Middle frontal gyrus (tissue), 1 donor: ENCODE data around the gene PIGA.
A peak's percentile ranks its signal among the peaks of the same experiment; 100 is the strongest.

Experiments
- DNase-seq: peaks from one replicate; pipeline ENCODE4 v3.0.0-alpha.2; 2015; ENCODE audit warnings: low spot score; ENCODE audit errors: extremely low spot score

Gene PIGA

GRCh38 chrX:15335135-15336022 is at the start of gene PIGA:
Gene PIGA (minus strand): TSS chrX:15335523. CDS start chrX:15331930, 3,593 bp downstream.
- DNase-seq: peak; percentile 87

- no peak for DNase-seq
Measured at GRCh38 chrX:15384304-15384703, 49.0 kb upstream of the PIGA start, which contains the start of gene VEGFD. Gene VEGFD (minus strand): TSS chrX:15384413. CDS start chrX:15383946, 467 bp downstream.

DNA sequence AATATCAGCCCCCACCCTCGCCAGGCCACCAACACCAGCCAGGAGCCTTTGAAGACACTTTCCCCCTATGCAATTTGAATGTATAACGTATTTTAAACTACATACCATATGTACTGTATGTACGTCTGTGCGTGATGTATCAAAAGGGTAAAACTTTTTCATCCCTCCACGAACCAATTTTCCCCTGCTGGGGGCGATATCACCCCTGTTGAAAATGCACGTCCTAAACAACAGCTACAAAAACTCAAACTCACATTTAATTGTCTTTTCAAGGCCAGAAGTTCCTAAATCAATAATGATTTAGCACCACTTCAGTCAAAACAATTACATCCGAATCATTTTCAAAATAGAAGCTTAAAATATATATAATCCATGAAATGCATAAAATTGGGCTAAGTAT is 47.5 kb upstream of the PIGA start:
- no peak for DNase-seq

DNA sequence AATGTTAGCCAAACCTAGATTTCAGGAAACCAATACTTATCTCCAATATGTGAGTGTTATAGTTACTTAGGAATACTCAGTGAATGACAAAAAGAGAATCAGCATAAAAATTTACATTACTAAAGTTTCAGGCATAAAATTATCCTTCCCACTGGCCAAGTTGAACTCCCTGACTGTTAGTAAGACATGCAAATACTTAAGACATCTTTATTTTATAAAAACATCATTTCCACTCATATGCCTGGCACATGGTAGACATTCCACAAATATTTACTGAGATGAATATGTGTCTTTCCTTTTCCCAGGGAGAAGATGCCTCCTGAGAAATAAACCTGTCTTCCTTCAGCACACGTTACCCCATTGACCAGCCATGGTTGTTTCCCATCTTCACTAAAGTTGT is 41.6 kb upstream of the PIGA start:
- DNase-seq: no peak

DNA sequence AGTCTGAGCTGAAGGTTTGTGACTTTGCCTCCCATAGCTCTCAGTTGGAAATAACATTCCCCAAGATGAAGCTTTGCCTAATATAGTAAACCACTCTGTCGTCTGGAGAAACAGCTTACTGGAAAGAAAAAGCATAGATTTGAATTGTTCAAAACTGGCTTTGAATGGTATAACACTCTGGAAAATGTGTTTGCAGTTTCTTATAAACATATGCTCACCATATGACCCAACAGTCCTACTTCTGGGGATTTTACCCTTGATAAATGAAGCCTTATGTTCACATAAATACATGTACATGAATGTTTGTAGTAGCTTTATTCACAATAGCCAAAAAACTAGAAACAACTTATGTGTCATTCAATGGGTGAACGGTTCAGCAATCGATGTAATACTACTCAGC is 38.7 kb upstream of the PIGA start:
- DNase-seq: no peak

- no peak for DNase-seq
Measured at GRCh38 chrX:15366506-15367352, 31.4 kb upstream of the PIGA start.

GRCh38 chrX:15359701-15360100 is 24.4 kb upstream of the PIGA start:
- DNase-seq: no peak

DNA sequence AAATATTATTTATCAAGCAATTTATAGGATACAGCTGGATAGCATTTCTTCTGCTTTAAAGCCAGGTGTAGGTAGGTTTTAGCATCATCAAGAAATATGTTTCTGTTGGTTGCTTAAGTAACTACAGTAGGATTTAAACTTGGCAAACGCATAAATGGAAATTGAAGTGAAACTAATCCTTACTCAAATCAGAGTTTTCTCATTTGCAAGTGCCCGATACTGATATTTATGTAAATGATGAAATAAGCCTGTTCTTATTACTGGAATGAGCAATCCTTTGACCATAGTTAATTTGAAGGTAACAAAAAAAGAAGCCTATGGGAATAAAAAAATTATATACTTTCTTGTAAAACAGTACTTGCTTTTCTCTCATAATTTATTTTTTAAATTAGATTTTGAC is 23.2 kb upstream of the PIGA start:
- DNase-seq: no peak

DNA sequence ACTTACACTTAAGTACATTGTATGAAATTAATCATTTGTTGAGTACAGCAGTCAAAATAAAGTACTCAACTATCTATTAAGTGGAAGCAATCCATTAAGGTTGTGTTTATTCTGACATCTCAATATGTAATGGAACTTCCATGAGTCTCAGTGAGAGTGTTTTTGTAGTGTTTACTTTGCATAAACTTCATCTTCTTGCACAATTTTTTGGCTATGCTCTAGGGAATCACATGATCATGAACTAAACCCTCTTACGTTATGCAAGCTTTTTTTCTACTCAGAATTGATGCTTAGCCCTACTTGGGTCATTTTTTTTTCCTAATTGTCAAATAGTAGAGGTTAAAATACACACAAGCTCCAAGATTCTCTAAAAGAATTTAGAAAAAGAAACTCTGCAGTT is 21.1 kb upstream of the PIGA start:
- no peak for DNase-seq

GRCh38 chrX:15350329-15350996 is 15.1 kb upstream of the PIGA start:
- no peak for DNase-seq

DNA sequence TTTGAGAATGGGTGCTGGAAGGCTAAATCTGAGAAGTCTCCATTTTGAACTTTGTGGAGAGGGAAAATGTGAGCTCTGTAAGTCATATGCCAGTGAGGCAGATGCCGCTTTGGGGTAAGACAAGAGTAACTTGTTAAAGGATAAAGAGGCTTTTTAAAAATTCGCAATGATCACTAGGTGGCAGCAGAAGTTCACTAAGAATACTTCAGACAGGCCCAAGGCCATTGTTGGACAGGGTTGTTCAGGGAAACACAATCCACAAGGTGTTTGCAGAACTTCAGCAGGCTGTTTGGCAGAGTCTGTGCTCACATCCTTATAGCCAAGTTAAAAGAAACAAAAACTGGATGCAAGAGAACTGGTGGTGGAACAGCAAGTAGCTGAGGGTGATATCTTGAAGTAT is 13.7 kb upstream of the PIGA start:
- DNase-seq: peak; percentile 29

GRCh38 chrX:15345976-15346375 is 10.7 kb upstream of the PIGA start:
- no peak for DNase-seq

DNA sequence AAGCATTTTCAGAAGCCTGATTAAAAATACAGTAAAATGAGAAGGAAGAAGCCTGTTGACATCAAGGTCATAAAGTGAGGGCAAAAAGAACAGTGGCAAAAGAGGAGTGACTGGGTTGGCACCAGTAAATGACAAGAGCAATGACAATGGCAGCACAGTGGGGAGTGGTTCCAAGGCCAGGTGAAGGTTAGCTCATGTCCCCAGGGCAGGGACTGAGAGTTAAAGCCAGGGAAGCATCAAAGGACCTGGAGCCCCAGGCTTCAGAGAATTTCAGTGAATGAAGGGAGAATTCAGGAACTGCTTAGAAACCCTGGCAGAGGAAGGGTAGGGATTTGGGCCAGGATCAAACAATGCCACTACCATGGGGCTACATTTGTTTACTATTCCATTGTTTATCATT is 8.8 kb upstream of the PIGA start:
- no peak for DNase-seq

DNA sequence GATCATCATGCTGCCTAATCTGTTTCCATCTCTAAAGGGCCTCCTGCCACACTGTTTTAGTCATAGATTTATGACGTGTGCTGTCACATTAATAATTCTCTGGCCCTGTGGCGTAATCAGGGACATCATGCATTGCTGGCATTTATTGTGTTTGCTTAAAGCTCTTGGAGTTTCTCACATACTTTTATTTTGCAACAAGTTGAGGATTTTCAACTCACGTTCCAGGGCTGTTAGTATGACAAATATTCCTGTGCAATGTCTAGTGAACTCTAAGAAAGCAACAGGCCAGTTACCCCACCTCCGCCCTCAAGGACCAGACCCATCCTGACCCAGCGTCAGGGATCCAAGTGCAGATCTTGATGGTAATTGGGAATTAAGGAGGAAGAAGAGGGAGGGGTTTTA is 7.8 kb upstream of the PIGA start:
- no peak for DNase-seq

DNA sequence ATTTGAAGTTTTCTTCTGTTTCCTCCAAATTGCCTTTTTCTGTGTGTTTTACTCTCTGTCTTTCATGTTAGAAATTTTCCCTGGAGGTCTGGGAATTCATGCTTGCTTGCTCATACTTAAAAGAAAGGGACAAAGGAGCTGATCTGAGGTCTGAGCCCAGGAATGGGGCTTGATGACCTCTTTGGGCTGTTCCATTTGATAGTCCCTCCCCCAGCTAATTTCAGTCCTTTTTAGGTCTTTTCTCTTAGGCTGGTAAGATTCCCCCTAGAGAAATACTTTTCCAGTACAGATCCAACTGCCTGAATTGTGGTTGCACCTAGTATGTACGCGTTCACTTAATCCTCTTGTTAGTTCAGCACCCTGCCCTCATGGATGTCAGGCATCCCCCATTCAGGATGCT is 5.5 kb upstream of the PIGA start:
- DNase-seq: no peak

DNA sequence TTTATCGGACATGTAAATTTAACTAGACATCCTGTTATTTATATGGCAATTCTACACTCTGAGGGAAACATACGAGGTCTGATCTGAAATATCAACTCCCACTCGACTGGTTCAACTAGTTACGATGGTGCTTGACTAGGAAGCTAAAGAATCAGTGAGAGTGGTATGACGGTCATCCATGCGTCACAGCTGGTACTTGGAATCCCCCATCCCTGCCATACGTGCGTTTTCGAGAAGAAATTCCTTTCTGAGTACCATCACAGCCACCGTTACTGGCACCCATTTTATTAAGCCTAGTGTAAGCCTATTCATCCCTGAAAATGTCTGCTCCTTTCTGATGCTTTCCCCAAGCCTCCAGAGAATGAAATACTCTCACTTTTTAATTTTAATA is 695 bp upstream of the PIGA start:
- DNase-seq: no peak

GRCh38 chrX:15334561-15334960 is 762 bp downstream of the PIGA start:
- DNase-seq: no peak

- DNase-seq: no peak
Measured at GRCh38 chrX:15328821-15329220, 6.5 kb downstream of the PIGA start.

- no peak for DNase-seq
Measured at GRCh38 chrX:15328131-15328530, 7.2 kb downstream of the PIGA start.

DNA sequence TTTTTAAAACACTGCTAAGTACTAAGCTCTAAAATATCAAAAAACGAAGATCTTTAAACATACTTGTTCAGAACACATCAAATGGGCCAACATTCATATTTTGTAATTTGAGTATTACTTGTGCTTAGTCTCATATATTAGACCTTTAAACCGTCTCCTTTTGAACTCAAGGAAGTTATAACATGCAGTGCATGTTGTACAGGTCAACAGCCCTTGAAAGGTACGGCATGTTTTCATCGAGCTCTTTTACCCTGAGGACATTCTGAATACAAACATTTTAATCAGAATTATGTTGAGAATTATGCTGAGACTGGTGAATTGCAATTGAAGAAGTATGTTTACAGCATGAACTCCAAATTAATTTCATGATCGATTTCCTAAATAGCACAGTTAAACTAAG is 12.9 kb downstream of the PIGA start:
- no peak for DNase-seq

DNA sequence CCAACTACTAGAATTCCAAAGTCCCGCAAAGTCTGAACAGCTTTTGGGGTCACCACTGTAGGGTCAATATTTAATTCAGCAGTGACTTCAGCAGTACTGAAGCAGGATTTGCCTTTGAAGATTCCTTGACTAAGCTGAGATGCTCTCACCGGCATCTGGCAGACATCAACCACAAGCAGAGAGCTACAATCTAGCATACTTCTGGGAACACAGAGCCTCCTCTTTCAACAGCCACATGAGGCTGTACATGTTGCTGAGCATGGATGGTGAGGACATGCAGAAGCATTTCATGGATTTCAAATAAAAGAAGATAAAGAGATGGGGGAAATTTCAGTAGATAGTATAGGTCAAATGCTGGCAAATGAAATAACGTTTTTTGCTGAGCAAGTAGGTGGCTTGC is 13.3 kb downstream of the PIGA start:
- no peak for DNase-seq

- no peak for DNase-seq
Measured at GRCh38 chrX:15321447-15321846, 13.9 kb downstream of the PIGA start.
